ENCODE measurements around the gene FBXL5.

Gene FBXL5

DNA sequence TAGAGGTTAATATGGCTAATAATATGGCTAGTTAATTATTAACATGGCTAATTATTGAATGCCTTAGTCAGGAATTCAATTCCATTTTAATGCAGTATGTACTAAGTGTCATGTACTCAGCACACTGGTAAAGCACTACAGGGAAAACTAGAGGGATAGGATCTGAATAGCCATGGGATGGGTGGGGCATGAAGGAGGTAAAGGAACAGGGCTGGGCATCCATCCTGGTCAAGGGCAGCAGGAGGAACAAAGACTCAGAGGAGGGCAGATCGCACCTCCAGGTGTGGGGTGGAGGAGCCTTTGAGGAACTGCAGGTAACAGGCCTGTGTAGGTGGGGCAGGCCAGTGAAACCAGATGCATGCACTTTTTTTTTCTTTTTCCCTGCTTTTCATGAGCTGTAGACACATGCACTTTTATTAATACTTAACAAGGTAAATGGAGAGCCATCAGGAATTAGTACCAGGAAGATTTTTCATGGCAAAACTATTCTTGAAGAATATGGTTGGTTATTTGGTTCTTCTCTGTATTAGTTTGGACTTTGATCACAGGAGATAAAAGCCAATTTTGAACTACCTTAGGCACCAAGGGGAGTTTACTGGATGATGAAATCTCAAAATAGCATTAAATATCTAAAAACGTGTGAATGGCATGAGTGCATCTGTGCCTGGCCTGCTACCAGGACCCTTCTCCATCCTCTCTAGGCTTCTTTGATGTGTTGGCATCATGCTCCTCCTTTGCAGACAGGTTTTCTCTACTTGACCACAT lies 97.2 kb downstream of the FBXL5 start:
- no peak overlapping the region for H3K4me3 ChIP-seq (ENCODE audit: low read depth, low read length)
- TF ChIP-seq, protein P1, sequence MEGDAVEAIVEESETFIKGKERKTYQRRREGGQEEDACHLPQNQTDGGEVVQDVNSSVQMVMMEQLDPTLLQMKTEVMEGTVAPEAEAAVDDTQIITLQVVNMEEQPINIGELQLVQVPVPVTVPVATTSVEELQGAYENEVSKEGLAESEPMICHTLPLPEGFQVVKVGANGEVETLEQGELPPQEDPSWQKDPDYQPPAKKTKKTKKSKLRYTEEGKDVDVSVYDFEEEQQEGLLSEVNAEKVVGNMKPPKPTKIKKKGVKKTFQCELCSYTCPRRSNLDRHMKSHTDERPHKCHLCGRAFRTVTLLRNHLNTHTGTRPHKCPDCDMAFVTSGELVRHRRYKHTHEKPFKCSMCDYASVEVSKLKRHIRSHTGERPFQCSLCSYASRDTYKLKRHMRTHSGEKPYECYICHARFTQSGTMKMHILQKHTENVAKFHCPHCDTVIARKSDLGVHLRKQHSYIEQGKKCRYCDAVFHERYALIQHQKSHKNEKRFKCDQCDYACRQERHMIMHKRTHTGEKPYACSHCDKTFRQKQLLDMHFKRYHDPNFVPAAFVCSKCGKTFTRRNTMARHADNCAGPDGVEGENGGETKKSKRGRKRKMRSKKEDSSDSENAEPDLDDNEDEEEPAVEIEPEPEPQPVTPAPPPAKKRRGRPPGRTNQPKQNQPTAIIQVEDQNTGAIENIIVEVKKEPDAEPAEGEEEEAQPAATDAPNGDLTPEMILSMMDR (IDR thresholded peaks at IDR 0.05; ENCODE audit: control insufficient read depth, extremely low read depth, insufficient read depth) = no peak
- DNase-seq (ENCODE audit: low read depth) = no peak

DNA sequence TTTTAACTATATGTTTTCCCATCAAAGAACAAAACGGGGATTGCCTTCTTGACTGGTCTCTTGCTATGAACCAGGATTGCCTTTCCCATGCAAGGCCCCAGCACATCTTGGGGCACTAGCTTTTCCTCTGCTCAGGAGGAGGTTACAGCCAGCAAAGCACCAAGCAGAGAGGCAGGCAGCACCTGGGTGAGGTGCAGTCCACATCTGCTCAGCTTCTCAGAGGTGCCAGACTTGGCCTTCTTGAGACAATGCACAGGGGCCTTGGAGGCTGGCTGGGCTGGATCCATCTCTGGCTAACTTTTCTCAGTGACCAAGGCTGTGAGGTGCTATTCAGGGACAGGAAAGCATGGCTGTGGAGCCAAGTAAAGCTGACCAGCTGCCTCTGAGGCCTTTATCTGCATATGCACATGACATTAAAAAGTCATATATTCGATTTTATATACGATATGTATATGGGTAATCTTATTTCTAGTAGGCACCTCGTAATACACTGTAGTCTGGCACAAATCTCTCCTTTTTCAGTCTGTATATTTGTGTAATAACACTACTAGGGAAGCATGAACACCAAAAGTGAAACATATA lies 98.6 kb downstream of the FBXL5 start:
- TF ChIP-seq, protein P1 (IDR thresholded peaks at IDR 0.05; ENCODE audit: control insufficient read depth, extremely low read depth, insufficient read depth) = no peak
- DNase-seq (ENCODE audit: low read depth) = no peak
- no peak overlapping the region for H3K4me3 ChIP-seq (ENCODE audit: low read depth, low read length)

Measured in LNCaP clone FGC (cell line).